IMR-90 (cell line): ENCODE results near the gene ATG7. TPM values are rescaled to one million over a fixed set of nuclear protein-coding genes. Genes with fewer than 3 reads are reported as not detected.

Experiments
- ATAC-seq: fragments of 200-7000 bp; cut with Tn5 transposase; 2 replicates; pipeline ENCODE4 v1.9.1; 2020; ENCODE audit warnings: low read depth, mild to moderate bottlenecking, moderate library complexity
- BruUV-seq: library from RNA; stranded (reverse); fragments of 400-500 nt; replicated peaks from 2 replicates; lab custom pipeline; 2021; lab: Mats Ljungman, UMichigan
- CTCF ChIA-PET: fragments of 300-600 bp; formaldehyde crosslinking; extraction: SDS; loops from one replicate; lab custom pipeline; 2021; ENCODE audit warnings: antibody characterized with exemption; lab: Yijun Ruan, JAX
- POLR2A ChIA-PET: fragments of 300-600 bp; sonication (Branson Sonifier 250); formaldehyde crosslinking; loops from one replicate; lab custom pipeline; 2022; ENCODE audit warnings: antibody characterized with exemption; ENCODE audit not compliant: unreplicated experiment; lab: Charles Lee
- DNase-seq: peaks from one replicate; pipeline ENCODE4 v3.0.0; 2013
- H2AFZ ChIP-seq: replicated peaks from 2 replicates; pipeline ENCODE3; 2013; ENCODE audit warnings: low read length, mild to moderate bottlenecking; ENCODE audit not compliant: poor library complexity
- H2AK5ac ChIP-seq: 2 replicates; pipeline ENCODE4 v1.6.1; 2013; ENCODE audit warnings: low read depth, low read length, inconsistent platforms
- H2AK9ac ChIP-seq: replicated peaks from 2 replicates; pipeline ENCODE3; 2013; ENCODE audit warnings: mild to moderate bottlenecking, low read depth, low read length, moderate library complexity; ENCODE audit not compliant: poor library complexity
- H2BK120ac ChIP-seq: 2 replicates; pipeline ENCODE4 v1.6.1; 2013; ENCODE audit warnings: low read depth, low read length, inconsistent platforms
- H2BK15ac ChIP-seq: 3 replicates; pipeline ENCODE4 v1.6.1; 2013; ENCODE audit warnings: low read depth, low read length, inconsistent platforms
- H2BK20ac ChIP-seq: 2 replicates; pipeline ENCODE4 v1.6.1; 2013; ENCODE audit warnings: low read depth, mild to moderate bottlenecking, inconsistent platforms, low read length, moderate library complexity
- H2BK5ac ChIP-seq: 2 replicates; pipeline ENCODE4 v1.6.1; 2013; ENCODE audit warnings: mild to moderate bottlenecking, low read depth, low read length, inconsistent platforms; ENCODE audit not compliant: poor library complexity, severe bottlenecking
- H3K14ac ChIP-seq: replicated peaks from 2 replicates; pipeline ENCODE4 v1.6.1; 2013; ENCODE audit warnings: low read depth, low read length, inconsistent platforms
- H3K18ac ChIP-seq: 2 replicates; pipeline ENCODE4 v1.6.1; 2013; ENCODE audit warnings: low read depth, low read length, control low read depth
- H3K23ac ChIP-seq: 2 replicates; pipeline ENCODE4 v1.6.1; 2013; ENCODE audit warnings: low read depth, low read length, inconsistent platforms
- H3K27ac ChIP-seq: 2 replicates; pipeline ENCODE4 v1.5.1; 2013; ENCODE audit warnings: mild to moderate bottlenecking, control low read depth, low read length; ENCODE audit not compliant: insufficient read depth
- H3K27me3 ChIP-seq: 2 replicates; pipeline ENCODE4 v1.6.1; 2013; ENCODE audit warnings: low read length; ENCODE audit not compliant: control insufficient read depth, insufficient read depth
- H3K36me3 ChIP-seq: 2 replicates; pipeline ENCODE4 v1.6.1; 2013; ENCODE audit warnings: low read length, mixed read lengths; ENCODE audit not compliant: control insufficient read depth, insufficient read depth
- H3K4ac ChIP-seq: 2 replicates; pipeline ENCODE4 v1.6.1; 2013; ENCODE audit warnings: low read depth, low read length, inconsistent platforms
- H3K4me1 ChIP-seq: 2 replicates; pipeline ENCODE4 v1.6.1; 2013; ENCODE audit warnings: low read length, mixed read lengths; ENCODE audit not compliant: control insufficient read depth, insufficient read depth
- H3K4me2 ChIP-seq: 2 replicates; pipeline ENCODE4 v1.6.1; 2013; ENCODE audit warnings: low read depth, mild to moderate bottlenecking, control low read depth, low read length, moderate library complexity
- H3K4me3 ChIP-seq: 2 replicates; pipeline ENCODE4 v1.5.1; 2013; ENCODE audit warnings: low read depth, mild to moderate bottlenecking, control low read depth, low read length, moderate library complexity; ENCODE audit not compliant: insufficient read depth
- H3K56ac ChIP-seq: 2 replicates; pipeline ENCODE4 v1.6.1; 2013; ENCODE audit warnings: low read length, inconsistent platforms; ENCODE audit not compliant: insufficient read depth; ENCODE audit errors: extremely low read depth
- H3K79me1 ChIP-seq, 2 experiments: 2 replicates each; pipeline ENCODE4 v1.6.1; 2013; ENCODE audit warnings: low read length in 2 of 2, inconsistent platforms in 1 of 2, low read depth in 1 of 2
- H3K9ac ChIP-seq: 2 replicates; pipeline ENCODE4 v1.6.1; 2013; ENCODE audit warnings: low read depth, low read length, control low read depth
- H3K9me1 ChIP-seq: 2 replicates; pipeline ENCODE4 v1.6.1; 2013; ENCODE audit warnings: low read length, inconsistent platforms; ENCODE audit not compliant: insufficient read depth
- H3K9me3 ChIP-seq: 2 replicates; pipeline ENCODE4 v1.6.1; 2013; ENCODE audit warnings: low read length; ENCODE audit not compliant: control insufficient read depth, insufficient read depth
- H4K20me1 ChIP-seq: 2 replicates; pipeline ENCODE4 v1.6.1; 2013; ENCODE audit warnings: low read length, inconsistent platforms; ENCODE audit not compliant: insufficient read depth
- H4K5ac ChIP-seq: 2 replicates; pipeline ENCODE4 v1.6.1; 2013; ENCODE audit warnings: mild to moderate bottlenecking, low read depth, low read length, control low read depth
- H4K8ac ChIP-seq, 2 experiments: 2 replicates each; pipeline ENCODE4 v1.6.1; 2013; ENCODE audit warnings: low read depth in 2 of 2, low read length in 2 of 2, control low read depth in 1 of 2, inconsistent platforms in 1 of 2
- H4K91ac ChIP-seq: 2 replicates; pipeline ENCODE4 v1.6.1; 2013; ENCODE audit warnings: low read depth, low read length, inconsistent platforms; ENCODE audit not compliant: insufficient read depth
- BHLHE40 ChIP-seq: fragments of 150-350 bp; IDR thresholded peaks from 2 replicates; pipeline ENCODE4 v1.6.1; 2016; ENCODE audit warnings: mild to moderate bottlenecking, low read depth, low read length
- CEBPB ChIP-seq: IDR thresholded peaks from 2 replicates; pipeline ENCODE4 v1.6.1; 2012; ENCODE audit warnings: low read depth, low read length, improper control_type of control experiment
- CHD1 ChIP-seq: IDR thresholded peaks from 2 replicates; pipeline ENCODE4 v1.6.1; 2012; ENCODE audit warnings: low read depth, low read length, improper control_type of control experiment
- FOS ChIP-seq: fragments of 150-350 bp; IDR thresholded peaks from 2 replicates; pipeline ENCODE4 v1.6.1; 2016; ENCODE audit warnings: low read depth, low read length
- MAFK ChIP-seq: IDR thresholded peaks from 2 replicates; pipeline ENCODE4 v1.6.1; 2012; ENCODE audit warnings: low read depth, low read length, improper control_type of control experiment
- MAZ ChIP-seq: IDR thresholded peaks from 2 replicates; pipeline ENCODE4 v1.6.1; 2012; ENCODE audit warnings: low read depth, mild to moderate bottlenecking, low read length, improper control_type of control experiment, moderate library complexity, borderline replicate concordance
- MXI1 ChIP-seq: IDR thresholded peaks from 2 replicates; pipeline ENCODE4 v1.6.1; 2012; ENCODE audit warnings: low read depth, mild to moderate bottlenecking, low read length, moderate library complexity, borderline replicate concordance
- NFE2L2 ChIP-seq: fragments of 150-350 bp; IDR thresholded peaks from 2 replicates; pipeline ENCODE4 v1.6.1; 2016; ENCODE audit warnings: low read depth, mild to moderate bottlenecking, low read length
- POLR2A ChIP-seq: IDR thresholded peaks from 2 replicates; pipeline ENCODE4 v1.6.1; 2012; ENCODE audit warnings: mild to moderate bottlenecking, low read depth, low read length
- RAD21 ChIP-seq: IDR thresholded peaks from 2 replicates; pipeline ENCODE4 v1.6.1; 2012; ENCODE audit warnings: low read length, improper control_type of control experiment
- RCOR1 ChIP-seq: IDR thresholded peaks from 2 replicates; pipeline ENCODE4 v1.6.1; 2012; ENCODE audit warnings: mild to moderate bottlenecking, low read length, improper control_type of control experiment; ENCODE audit not compliant: insufficient replicate concordance
- RFX5 ChIP-seq: IDR thresholded peaks from 2 replicates; pipeline ENCODE4 v1.8.0; 2012; ENCODE audit warnings: low read depth, mild to moderate bottlenecking, low read length, moderate library complexity
- SMC3 ChIP-seq: fragments of 150-350 bp; IDR thresholded peaks from 2 replicates; pipeline ENCODE4 v1.6.1; 2016; ENCODE audit warnings: low read depth, mild to moderate bottlenecking, antibody characterized with exemption, low read length, moderate library complexity
- WGBS, 2 experiments: methylation state at CpG; one replicate each; pipeline versions ENCODE4 v1.1.5 to v1.1.7; 2013; ENCODE audit warnings: missing lambda C conversion rate in 2 of 2; ENCODE audit not compliant: insufficient read length in 1 of 2; ENCODE audit errors: extremely low coverage in 2 of 2; 5-methylcytosine and 5-hydroxymethylcytosine counted together
- dilution Hi-C: fragments of 300-500 bp; cut with HindIII; formaldehyde crosslinking; loops from one replicate; pipeline ENCODE4 v1.14.3; 2018; ENCODE audit warnings: low sequenced_read_pairs; ENCODE audit not compliant: unreplicated experiment
- in situ Hi-C: fragments of 300-500 bp; cut with MboI; formaldehyde crosslinking; loops from 3 replicates; pipeline ENCODE4 v1.14.3; 2019; ENCODE audit warnings: low sequenced_read_pairs, inconsistent platforms, mixed read lengths
- intact Hi-C: fragments of 100-400 bp; cut with micrococcal nuclease; formaldehyde crosslinking; loops from 2 replicates; pipeline ENCODE4 v1.10.0; 2022
- polyA plus RNA-seq, 3 experiments: library from polyadenylated mRNA; depleted of rRNA; stranded (reverse); fragments of >200 nt; gene quantifications; 2 replicates each; pipeline ENCODE4 v1.2.3, GENCODE V29; 2012; ENCODE audit warnings: low replicate concordance in 1 of 3
- total RNA-seq: library from RNA; depleted of rRNA; stranded (reverse); fragments of >200 nt; gene quantifications from 2 replicates; pipeline ENCODE4 v1.2.3, GENCODE V29; 2012
- TF ChIP-seq, protein P1 (sequence below): conservative IDR thresholded peaks from 2 replicates; pipeline ENCODE4 v1.5.1; 2012; ENCODE audit warnings: mild to moderate bottlenecking, low read depth, low read length, improper control_type of control experiment
- TF ChIP-seq, protein P2 (sequence below): fragments of 150-350 bp; IDR thresholded peaks from 2 replicates; pipeline ENCODE4 v1.6.1; 2017; ENCODE audit warnings: mild to moderate bottlenecking, antibody characterized with exemption, low read length, low read depth
- TF ChIP-seq, protein P3 (sequence below): fragments of 150-350 bp; IDR thresholded peaks from 2 replicates; pipeline ENCODE4 v1.6.1; 2016; ENCODE audit warnings: low read depth, mild to moderate bottlenecking, low read length, moderate library complexity, borderline replicate concordance

Gene ATG7
- total and polyA plus RNA-seq, 2 of the 4 experiments (the other 2 are of a cell fraction): 15.6 to 51.4 TPM

DNA sequence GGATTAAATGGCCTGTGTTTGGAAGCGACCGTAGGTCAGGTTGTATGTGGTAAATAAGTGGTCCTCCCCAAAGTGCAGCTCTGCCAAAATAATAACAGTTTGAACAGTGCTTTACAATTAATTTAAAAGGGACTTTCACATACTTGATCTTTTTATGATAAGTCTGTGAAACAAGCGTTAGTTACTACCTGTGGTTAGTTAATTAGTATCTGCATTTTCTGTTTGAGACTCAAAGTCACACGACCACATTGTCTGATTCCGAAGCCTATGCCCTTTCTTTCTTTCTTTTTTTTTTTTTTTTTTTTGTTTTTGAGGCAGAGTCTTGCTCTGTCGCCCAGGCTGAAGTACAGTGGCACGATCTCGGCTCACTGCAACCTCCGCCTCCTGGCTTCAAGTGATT, 45.1 kb downstream of the ATG7 start:
- no peak overlapping the region for H3K18ac ChIP-seq
- ChIA-PET CTCF (no interaction called here), POLR2A (no interaction called here)
- no peaks in the 10 kb centered on the region for H3K4me1 ChIP-seq
- no peak overlapping the region for H2BK20ac ChIP-seq
- TF ChIP-seq RCOR1 (no peak), MAFK (no peak), CHD1 (no peak), NFE2L2 (no peak), RFX5 (no peak), MAZ (no peak), BHLHE40 (no peak), SMC3 (no peak), CEBPB (no peak), FOS (no peak), RAD21 (no peak), MXI1 (no peak), POLR2A (no peak)
- TF ChIP-seq, protein P1, sequence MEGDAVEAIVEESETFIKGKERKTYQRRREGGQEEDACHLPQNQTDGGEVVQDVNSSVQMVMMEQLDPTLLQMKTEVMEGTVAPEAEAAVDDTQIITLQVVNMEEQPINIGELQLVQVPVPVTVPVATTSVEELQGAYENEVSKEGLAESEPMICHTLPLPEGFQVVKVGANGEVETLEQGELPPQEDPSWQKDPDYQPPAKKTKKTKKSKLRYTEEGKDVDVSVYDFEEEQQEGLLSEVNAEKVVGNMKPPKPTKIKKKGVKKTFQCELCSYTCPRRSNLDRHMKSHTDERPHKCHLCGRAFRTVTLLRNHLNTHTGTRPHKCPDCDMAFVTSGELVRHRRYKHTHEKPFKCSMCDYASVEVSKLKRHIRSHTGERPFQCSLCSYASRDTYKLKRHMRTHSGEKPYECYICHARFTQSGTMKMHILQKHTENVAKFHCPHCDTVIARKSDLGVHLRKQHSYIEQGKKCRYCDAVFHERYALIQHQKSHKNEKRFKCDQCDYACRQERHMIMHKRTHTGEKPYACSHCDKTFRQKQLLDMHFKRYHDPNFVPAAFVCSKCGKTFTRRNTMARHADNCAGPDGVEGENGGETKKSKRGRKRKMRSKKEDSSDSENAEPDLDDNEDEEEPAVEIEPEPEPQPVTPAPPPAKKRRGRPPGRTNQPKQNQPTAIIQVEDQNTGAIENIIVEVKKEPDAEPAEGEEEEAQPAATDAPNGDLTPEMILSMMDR: no peak
- TF ChIP-seq, protein P2, sequence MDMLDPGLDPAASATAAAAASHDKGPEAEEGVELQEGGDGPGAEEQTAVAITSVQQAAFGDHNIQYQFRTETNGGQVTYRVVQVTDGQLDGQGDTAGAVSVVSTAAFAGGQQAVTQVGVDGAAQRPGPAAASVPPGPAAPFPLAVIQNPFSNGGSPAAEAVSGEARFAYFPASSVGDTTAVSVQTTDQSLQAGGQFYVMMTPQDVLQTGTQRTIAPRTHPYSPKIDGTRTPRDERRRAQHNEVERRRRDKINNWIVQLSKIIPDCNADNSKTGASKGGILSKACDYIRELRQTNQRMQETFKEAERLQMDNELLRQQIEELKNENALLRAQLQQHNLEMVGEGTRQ: no peak
- TF ChIP-seq, protein P3, sequence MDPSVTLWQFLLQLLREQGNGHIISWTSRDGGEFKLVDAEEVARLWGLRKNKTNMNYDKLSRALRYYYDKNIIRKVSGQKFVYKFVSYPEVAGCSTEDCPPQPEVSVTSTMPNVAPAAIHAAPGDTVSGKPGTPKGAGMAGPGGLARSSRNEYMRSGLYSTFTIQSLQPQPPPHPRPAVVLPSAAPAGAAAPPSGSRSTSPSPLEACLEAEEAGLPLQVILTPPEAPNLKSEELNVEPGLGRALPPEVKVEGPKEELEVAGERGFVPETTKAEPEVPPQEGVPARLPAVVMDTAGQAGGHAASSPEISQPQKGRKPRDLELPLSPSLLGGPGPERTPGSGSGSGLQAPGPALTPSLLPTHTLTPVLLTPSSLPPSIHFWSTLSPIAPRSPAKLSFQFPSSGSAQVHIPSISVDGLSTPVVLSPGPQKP: no peak
- H3K27ac ChIP-seq: no peak overlapping the region
- no peak for DNase-seq
- no peak overlapping the region for H3K4ac ChIP-seq
- H2AK5ac ChIP-seq: no peak overlapping the region
- no peak overlapping the region for H2BK120ac ChIP-seq
- H4K91ac ChIP-seq: no peak overlapping the region
- no peaks in the 10 kb centered on the region for H4K20me1 ChIP-seq
- no peak overlapping the region for H4K5ac ChIP-seq
- no peak overlapping the region for H3K23ac ChIP-seq
- H3K4me3 ChIP-seq: no peak overlapping the region
- no peak overlapping the region for H3K9ac ChIP-seq
- no peak for ATAC-seq
- H2AK9ac ChIP-seq: no peak overlapping the region
- H3K9me1 ChIP-seq: peaks cover 6% of the 10 kb centered on the region; the same call in 1 of the 2 replicates
- H3K27me3 ChIP-seq: no peaks in the 10 kb centered on the region
- no peak overlapping the region for H3K56ac ChIP-seq
- dilution Hi-C loops (no loop called here), in situ Hi-C loops (no loop called here), intact Hi-C loops (no loop called here)
- H2BK5ac ChIP-seq: no peak overlapping the region
- H2AFZ ChIP-seq: no peak overlapping the region
- H3K14ac ChIP-seq: no peak overlapping the region
- H3K9me3 ChIP-seq: no peaks in the 10 kb centered on the region
- peaks cover 26% of the 10 kb centered on the region for H3K36me3 ChIP-seq
- H2BK15ac ChIP-seq: no peak overlapping the region
- H3K4me2 ChIP-seq: no peak overlapping the region
- H4K8ac ChIP-seq: no peak overlapping the region
- no CpG with 5 or more reads among the region's 9 CpGs for WGBS, 2 experiments
- no TSS peak for BruUV-seq
- H3K79me1 ChIP-seq: no peaks in the 10 kb centered on the region
